ENCODE results near the gene REG4.
"Not testable (repeated sequence)": the region's sequence is repeated elsewhere in the genome, so short reads cannot be mapped to it uniquely, and the experiment has no call there.

The REG4 gene

GRCh38 chr1:119808491-119808890, 2.8 kb downstream of the REG4 start:
- DNase-seq (ENCODE audit: low read depth in 1 of 2, low spot score in 1 of 2) = no peak

GRCh38 chr1:119806489-119806888, 4.8 kb downstream of the REG4 start:
- DNase-seq (ENCODE audit: low read depth in 1 of 2, low spot score in 1 of 2) = no peak

GRCh38 chr1:119805746-119806145, 5.5 kb downstream of the REG4 start:
- no peak for DNase-seq (ENCODE audit: low read depth in 1 of 2, low spot score in 1 of 2)

GRCh38 chr1:119805247-119805646, 6.0 kb downstream of the REG4 start:
- no peak for DNase-seq (ENCODE audit: low read depth in 1 of 2, low spot score in 1 of 2)

GRCh38 chr1:119799599-119800177, 11.6 kb downstream of the REG4 start:
- DNase-seq (ENCODE audit: low read depth in 1 of 2, low spot score in 1 of 2) = no peak

- no peak for DNase-seq (ENCODE audit: low read depth in 1 of 2, low spot score in 1 of 2)
These were observed 12.3 kb downstream of the REG4 start for GRCh38 chr1:119799003-119799402.

- no peak for DNase-seq (ENCODE audit: low read depth in 1 of 2, low spot score in 1 of 2)
These were observed 13.7 kb downstream of the REG4 start for GRCh38 chr1:119797606-119798005.

GRCh38 chr1:119797162-119797561, 14.1 kb downstream of the REG4 start:
- DNase-seq (ENCODE audit: low read depth in 1 of 2, low spot score in 1 of 2) = no peak

- DNase-seq (ENCODE audit: low read depth in 1 of 2, low spot score in 1 of 2) = no peak
These were observed 15.7 kb downstream of the REG4 start for GRCh38 chr1:119795261-119796200.

- no peak for DNase-seq (ENCODE audit: low read depth in 1 of 2, low spot score in 1 of 2)
These were observed 16.4 kb downstream of the REG4 start for GRCh38 chr1:119794876-119795240.

- no peak for DNase-seq (ENCODE audit: low read depth in 1 of 2, low spot score in 1 of 2)
These were observed 16.9 kb downstream of the REG4 start for GRCh38 chr1:119794230-119794875.

- DNase-seq (ENCODE audit: low read depth in 1 of 2, low spot score in 1 of 2) = no peak
These were observed 19.9 kb downstream of the REG4 start for GRCh38 chr1:119791377-119791776.

- no peak for DNase-seq (ENCODE audit: low read depth in 1 of 2, low spot score in 1 of 2)
These were observed 20.6 kb downstream of the REG4 start for GRCh38 chr1:119790451-119791198.

GRCh38 chr1:119787776-119788175, 23.5 kb downstream of the REG4 start:
- no peak for DNase-seq (ENCODE audit: low read depth in 1 of 2, low spot score in 1 of 2)

GRCh38 chr1:119786473-119787050, 24.7 kb downstream of the REG4 start:
- not testable (repeated sequence) for DNase-seq (ENCODE audit: low read depth in 1 of 2, low spot score in 1 of 2)

GRCh38 chr1:119786046-119786445, 25.2 kb downstream of the REG4 start:
- not testable (repeated sequence) for DNase-seq (ENCODE audit: low read depth in 1 of 2, low spot score in 1 of 2)

GRCh38 chr1:119784191-119784781, 27.0 kb downstream of the REG4 start:
- DNase-seq (ENCODE audit: low read depth in 1 of 2, low spot score in 1 of 2) = no peak

GRCh38 chr1:119783354-119784185, 27.7 kb downstream of the REG4 start:
- DNase-seq (ENCODE audit: low read depth in 1 of 2, low spot score in 1 of 2) = no peak

GRCh38 chr1:119782631-119783325, 28.5 kb downstream of the REG4 start:
- no peak for DNase-seq (ENCODE audit: low read depth in 1 of 2, low spot score in 1 of 2)
